Activated B cell treated with CpG ODN at 0.5 μM for 24 hours (primary cell): Measurements from ENCODE around the gene HEXB. TPM values are rescaled to one million over a fixed set of nuclear protein-coding genes. Genes with fewer than 3 reads are reported as not detected.

Source experiments
- ATAC-seq: fragments of 200-7000 bp; cut with Tn5 transposase; one replicate; pipeline ENCODE4 v1.10.0; 2021; ENCODE audit warnings: low read depth, mild to moderate bottlenecking, moderate library complexity
- CTCF ChIA-PET: fragments of 350-600 bp; sonication (Branson Sonifier 250); formaldehyde crosslinking; loops from one replicate; lab custom pipeline; 2021; ENCODE audit warnings: antibody characterized with exemption; lab: Charles Lee
- POLR2A ChIA-PET: fragments of 350-600 bp; sonication (Branson Sonifier 250); formaldehyde crosslinking; loops from one replicate; lab custom pipeline; 2021; ENCODE audit warnings: antibody characterized with exemption; lab: Charles Lee
- DNase-seq: peaks from one replicate; pipeline ENCODE4 v3.0.0; 2022
- H3K27ac Mint-ChIP-seq: one replicate; pipeline ENCODE4 v1.8.0; 2020; ENCODE audit warnings: mixed read lengths
- H3K27me3 Mint-ChIP-seq: one replicate; pipeline ENCODE4 v1.8.0; 2021; ENCODE audit warnings: mixed read lengths
- H3K36me3 Mint-ChIP-seq: one replicate; pipeline ENCODE4 v1.8.0; 2021; ENCODE audit warnings: low read depth, mixed read lengths
- H3K4me1 Mint-ChIP-seq: one replicate; pipeline ENCODE4 v1.8.0; 2021; ENCODE audit warnings: mixed read lengths
- H3K4me3 Mint-ChIP-seq: one replicate; pipeline ENCODE4 v1.8.0; 2020; ENCODE audit warnings: mild to moderate bottlenecking, mixed read lengths
- H3K9me3 Mint-ChIP-seq: one replicate; pipeline ENCODE4 v1.8.0; 2020; ENCODE audit warnings: mixed read lengths
- intact Hi-C: fragments of 100-400 bp; cut with micrococcal nuclease; formaldehyde crosslinking; loops from one replicate; pipeline ENCODE4 v1.15.1; 2024
- total RNA-seq: library from RNA; stranded (reverse); gene quantifications from 2 replicates; pipeline ENCODE4 v1.2.3, GENCODE V29; 2022
- TF ChIP-seq, protein P1 (sequence below): fragments of 200-600 bp; IDR thresholded peaks from one replicate; pipeline ENCODE4 v1.8.0; 2022; ENCODE audit warnings: antibody characterized with exemption, mild to moderate bottlenecking

The HEXB gene
- total RNA-seq, 1 donor from 2014 or later: 43.2 TPM

- CTCF ChIA-PET: no interaction called here
Measured at GRCh38 chr5:74761241-74761640, 76.2 kb downstream of the HEXB start.

DNA sequence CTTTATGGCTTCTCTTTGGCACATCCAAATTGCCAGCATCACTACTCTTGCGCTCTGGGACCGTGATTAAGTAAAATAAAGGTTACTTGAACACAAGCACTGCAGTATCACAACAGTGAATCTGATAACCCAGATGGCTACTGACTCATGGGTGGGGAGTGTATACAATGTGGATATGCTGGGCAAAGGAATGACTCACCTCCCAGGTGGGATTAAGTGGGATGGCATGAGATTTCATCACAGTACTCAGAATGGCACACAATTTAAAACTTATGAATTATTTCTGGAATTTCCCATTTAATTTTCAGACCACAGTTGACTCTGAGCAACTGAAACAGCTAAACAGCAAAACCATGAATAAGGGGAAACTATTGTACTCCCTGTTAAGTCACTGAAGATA lies 77.6 kb downstream of the HEXB start:
- DNase-seq (no peak), ATAC-seq (no peak)
- TF ChIP-seq, protein P1, sequence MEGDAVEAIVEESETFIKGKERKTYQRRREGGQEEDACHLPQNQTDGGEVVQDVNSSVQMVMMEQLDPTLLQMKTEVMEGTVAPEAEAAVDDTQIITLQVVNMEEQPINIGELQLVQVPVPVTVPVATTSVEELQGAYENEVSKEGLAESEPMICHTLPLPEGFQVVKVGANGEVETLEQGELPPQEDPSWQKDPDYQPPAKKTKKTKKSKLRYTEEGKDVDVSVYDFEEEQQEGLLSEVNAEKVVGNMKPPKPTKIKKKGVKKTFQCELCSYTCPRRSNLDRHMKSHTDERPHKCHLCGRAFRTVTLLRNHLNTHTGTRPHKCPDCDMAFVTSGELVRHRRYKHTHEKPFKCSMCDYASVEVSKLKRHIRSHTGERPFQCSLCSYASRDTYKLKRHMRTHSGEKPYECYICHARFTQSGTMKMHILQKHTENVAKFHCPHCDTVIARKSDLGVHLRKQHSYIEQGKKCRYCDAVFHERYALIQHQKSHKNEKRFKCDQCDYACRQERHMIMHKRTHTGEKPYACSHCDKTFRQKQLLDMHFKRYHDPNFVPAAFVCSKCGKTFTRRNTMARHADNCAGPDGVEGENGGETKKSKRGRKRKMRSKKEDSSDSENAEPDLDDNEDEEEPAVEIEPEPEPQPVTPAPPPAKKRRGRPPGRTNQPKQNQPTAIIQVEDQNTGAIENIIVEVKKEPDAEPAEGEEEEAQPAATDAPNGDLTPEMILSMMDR: no peak
- ChIA-PET CTCF (interaction anchor here (1.1 kb wide), 1 partner anchor 1494 kb away, joined by 3 read pairs; no protein-coding TSS in a partner anchor), POLR2A (no interaction called here)
- no peak overlapping the region for H3K27ac Mint-ChIP-seq
- peaks cover 53% of the 10 kb centered on the region for H3K36me3 Mint-ChIP-seq
- H3K4me1 Mint-ChIP-seq: peaks cover 28% of the 10 kb centered on the region
- intact Hi-C loops: loop anchor here (10.0 kb wide), 3 partner anchors 472 to 952 kb away; partner anchors contain the start of genes ANKRD31 and POC5
- H3K27me3 Mint-ChIP-seq: no peaks in the 10 kb centered on the region
- H3K4me3 Mint-ChIP-seq: no peak overlapping the region
- no peaks in the 10 kb centered on the region for H3K9me3 Mint-ChIP-seq

More at GRCh38 chr5:74761241-74761640, 76.2 kb downstream of the HEXB start:
- Mint-ChIP-seq H3K36me3 (peaks cover 51% of the 10 kb centered on the region), H3K9me3 (peaks cover 4% of the 10 kb centered on the region), H3K4me3 (no peak overlapping the region), H3K4me1 (peaks cover 15% of the 10 kb centered on the region), H3K27me3 (no peaks in the 10 kb centered on the region), H3K27ac (no peak overlapping the region)
- ATAC-seq (no peak), DNase-seq (no peak)
- POLR2A ChIA-PET: no interaction called here
- intact Hi-C loops: loop anchor here (10.0 kb wide), 3 partner anchors 474 to 954 kb away; partner anchors contain the start of genes ANKRD31 and POC5
- TF ChIP-seq, protein P1: no peak

GRCh38 chr5:74763504-74763903 lies 78.5 kb downstream of the HEXB start:
- peaks cover 36% of the 10 kb centered on the region for H3K4me1 Mint-ChIP-seq
- DNase-seq (no peak), ATAC-seq (no peak)
- TF ChIP-seq, protein P1: no peak
- no peak overlapping the region for H3K27ac Mint-ChIP-seq
- ChIA-PET CTCF (interaction anchor here (0.8 to 1.2 kb wide), 3 partner anchors 38 to 1493 kb away, joined by 3 read pairs; no protein-coding TSS in a partner anchor), POLR2A (no interaction called here)
- intact Hi-C loops: loop anchor here (10.0 kb wide), 3 partner anchors 471 to 951 kb away; partner anchors contain the start of genes ANKRD31 and POC5
- no peak overlapping the region for H3K4me3 Mint-ChIP-seq
- no peaks in the 10 kb centered on the region for H3K27me3 Mint-ChIP-seq
- peaks cover 46% of the 10 kb centered on the region for H3K36me3 Mint-ChIP-seq
- no peaks in the 10 kb centered on the region for H3K9me3 Mint-ChIP-seq

DNA sequence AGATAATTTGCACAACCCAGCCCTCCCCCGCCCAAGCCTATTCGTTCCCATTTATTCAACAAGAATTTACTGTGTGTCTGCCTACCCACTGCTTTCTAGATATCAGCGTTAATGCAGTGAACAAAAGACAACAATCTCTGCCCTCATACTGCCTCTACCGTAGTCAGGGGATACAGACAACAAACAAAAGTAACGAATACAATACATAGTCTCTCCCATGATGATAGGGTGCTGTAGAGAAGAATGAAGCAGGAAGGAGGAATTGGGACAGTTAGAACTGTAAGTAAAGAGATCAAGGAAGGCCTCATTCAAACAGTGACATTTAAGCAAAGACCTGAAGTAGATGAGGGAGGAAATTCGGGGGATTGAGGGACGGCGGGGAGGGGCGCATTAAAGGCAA lies 80.2 kb downstream of the HEXB start:
- ATAC-seq: no peak
- POLR2A ChIA-PET: no interaction called here
- CTCF ChIA-PET: no interaction called here
- H3K36me3 Mint-ChIP-seq: peaks cover 44% of the 10 kb centered on the region
- H3K4me1 Mint-ChIP-seq: peaks cover 36% of the 10 kb centered on the region
- intact Hi-C loops: loop anchor here (5.0 to 10.0 kb wide), 5 partner anchors 87 to 1268 kb away; partner anchors contain the start of genes ANKRD31, BTF3 and POC5
- H3K27me3 Mint-ChIP-seq: no peaks in the 10 kb centered on the region
- DNase-seq: no peak
- H3K27ac Mint-ChIP-seq: no peak overlapping the region
- H3K9me3 Mint-ChIP-seq: no peaks in the 10 kb centered on the region
- peak overlapping the region; percentile 52 for H3K4me3 Mint-ChIP-seq
- TF ChIP-seq, protein P1: no peak

GRCh38 chr5:74765929-74766328 lies 80.9 kb downstream of the HEXB start:
- intact Hi-C loops: loop anchor here (1.0 to 10.0 kb wide), 11 partner anchors 86 to 1809 kb away; partner anchors contain the start of genes ANKRD31, BTF3, ENC1 and FAM169A
- ATAC-seq (no peak), DNase-seq (no peak)
- ChIA-PET CTCF (interaction anchor here (1.1 to 1.3 kb wide), 3 partner anchors 18 to 1488 kb away, joined by 3 to 4 read pairs (median 3); partner anchors contain the start of gene HMGCR), POLR2A (interaction anchor here (1.5 to 1.9 kb wide), 3 partner anchors 101 to 571 kb away, joined by 3 to 13 read pairs (median 6); partner anchors contain the start of genes ANKRD31 and HMGCR)
- Mint-ChIP-seq H3K36me3 (peaks cover 47% of the 10 kb centered on the region), H3K27ac (no peak overlapping the region), H3K27me3 (no peaks in the 10 kb centered on the region), H3K4me1 (peaks cover 36% of the 10 kb centered on the region), H3K9me3 (no peaks in the 10 kb centered on the region), H3K4me3 (peak overlapping the region; percentile 99)
- TF ChIP-seq, protein P1: no peak
